Lower leg skin (tissue), 4 donors: ENCODE data around the gene ARFIP1. TPM values are rescaled to one million over a fixed set of nuclear protein-coding genes. Genes with fewer than 3 reads are reported as not detected.

Experiments
- DNase-seq, 2 donors: peaks; one replicate each; pipeline ENCODE4 v3.0.0-alpha.2; 2019; ENCODE audit warnings: low spot score in 2 of 2
- H3K4me3 ChIP-seq: fragments of 200-600 bp; sonication (generic); 2 replicates; pipeline ENCODE4 v1.5.1; 2017; ENCODE audit warnings: mild to moderate bottlenecking, low read depth; ENCODE audit not compliant: poor library complexity, severe bottlenecking
- CTCF ChIP-seq, 3 donors: fragments of 450-650 bp; IDR thresholded peaks; one replicate each; pipeline ENCODE4 v1.5.1; 2016; ENCODE audit warnings: antibody characterized with exemption in 3 of 3, mild to moderate bottlenecking in 3 of 3, moderate library complexity in 2 of 3
- POLR2A ChIP-seq, 2 donors: fragments of 450-650 bp; IDR thresholded peaks; one replicate each; pipeline ENCODE4 v1.6.1; 2016 to 2017; ENCODE audit warnings: antibody characterized with exemption in 2 of 2, mild to moderate bottlenecking in 1 of 2, moderate library complexity in 1 of 2
- WGBS, 2 donors: methylation state at CpG; one replicate each; pipeline ENCODE4 v1.1.5; 2018; 5-methylcytosine and 5-hydroxymethylcytosine counted together
- intact Hi-C: fragments of 100-400 bp; cut with DNase I; formaldehyde crosslinking; loops from one replicate; pipeline ENCODE4 v1.15.0; 2023; ENCODE audit warnings: low total_unique reads
- total RNA-seq, 4 donors: library from RNA; depleted of rRNA; stranded (reverse); fragments of >200 nt; gene quantifications; one replicate each; pipeline ENCODE4 v1.1.0, GENCODE V29; 2016

ARFIP1 gene
- 10 to 100 TPM; 21.3 to 36.1 (median 33.2) TPM for total RNA-seq

GRCh38 chr4:152779513-152780266 is at the start of gene ARFIP1, which contains the start of gene TIGD4:
ARFIP1 (plus strand) TSS chr4:152779954; CDS start chr4:152829634, 49,680 bp downstream.
TIGD4 (minus strand) TSS chr4:152779730; CDS start chr4:152771004, 8,726 bp downstream.
- TF ChIP-seq CTCF (IDR thresholded peaks at IDR 0.05) (no peak), POLR2A (IDR thresholded peaks at IDR 0.05) (no peak)
- intact Hi-C loops, result no loop called here
- DNase-seq, result peak; percentile 96 to 99
- 0 to 1% methylated on average over 45 to 50 of the region's 55 CpGs for WGBS, 2 donors
- H3K4me3 ChIP-seq, result peak within 1 kb of the TSS; percentile 92

- intact Hi-C loops, result loop anchor here (10.0 kb wide), 1 partner anchor 227 kb away; no protein-coding TSS in a partner anchor
- H3K4me3 ChIP-seq, result no peak overlapping the region
- WGBS, 2 donors, result 94 to 96% methylated on average over 2 of the region's 2 CpGs
- TF ChIP-seq POLR2A (IDR thresholded peaks at IDR 0.05) (no peak), CTCF (IDR thresholded peaks at IDR 0.05) (no peak)
- DNase-seq, result no peak
Measured at GRCh38 chr4:152731997-152732396, 47.8 kb upstream of the ARFIP1 start.

GRCh38 chr4:152734015-152734698 is 45.6 kb upstream of the ARFIP1 start:
- no peak overlapping the region for H3K4me3 ChIP-seq
- intact Hi-C loops, result loop anchor here (10.0 kb wide), 1 partner anchor 229 kb away; no protein-coding TSS in a partner anchor
- DNase-seq, result no peak
- TF ChIP-seq CTCF (IDR thresholded peaks at IDR 0.05) (no peak), POLR2A (IDR thresholded peaks at IDR 0.05) (no peak)
- WGBS, 2 donors, result 79 to 88% methylated on average over 5 of the region's 5 CpGs

- H3K4me3 ChIP-seq, result no peak overlapping the region
- intact Hi-C loops, result loop anchor here (10.0 kb wide), 1 partner anchor 230 kb away; no protein-coding TSS in a partner anchor
- no peak for TF ChIP-seq POLR2A (IDR thresholded peaks at IDR 0.05)
- TF ChIP-seq CTCF (IDR thresholded peaks at IDR 0.05), result no peak
- 50 to 54% methylated on average over 3 of the region's 3 CpGs for WGBS, 2 donors
- DNase-seq, result no peak
Measured at GRCh38 chr4:152734699-152735050, 45.1 kb upstream of the ARFIP1 start.

- WGBS, 2 donors, result 5 to 12% methylated on average over 2 of the region's 2 CpGs
- DNase-seq, result no peak
- intact Hi-C loops, result loop anchor here (10.0 kb wide), 1 partner anchor 231 kb away; no protein-coding TSS in a partner anchor
- TF ChIP-seq POLR2A (IDR thresholded peaks at IDR 0.05), result no peak
- TF ChIP-seq CTCF (IDR thresholded peaks at IDR 0.05), result no peak
- no peak overlapping the region for H3K4me3 ChIP-seq
Measured at GRCh38 chr4:152735396-152735859, 44.3 kb upstream of the ARFIP1 start.
